ENCODE results near the gene CSF3R.

GRCh38 chr1:36455386-36455785 lies 27.3 kb downstream of the CSF3R start:
- TF ChIP-seq CTCF (IDR thresholded peaks at IDR 0.05; ENCODE audit: insufficient read depth, low read length) (no peak), POLR2AphosphoS5 (IDR thresholded peaks at IDR 0.05; ENCODE audit: low read depth) (no peak)
